ENCODE data around the gene WDR33.

Gene WDR33

GRCh38 chr2:127672341-127673224 is 138.4 kb downstream of the WDR33 start:
- peaks cover 48% of the 10 kb centered on the region for H3K27me3 ChIP-seq (ENCODE audit: insufficient read depth, low read length)
- H3K36me3 ChIP-seq (ENCODE audit: insufficient read depth, low read length), result no peaks in the 10 kb centered on the region
- H2AFZ ChIP-seq (ENCODE audit: low read depth, low read length), result no peak overlapping the region
- H3K4me1 ChIP-seq (ENCODE audit: insufficient read depth, low read length), result peaks cover 12% of the 10 kb centered on the region
- H3K9me3 ChIP-seq (ENCODE audit: low read length), result no peaks in the 10 kb centered on the region
- H3K4me3 ChIP-seq (ENCODE audit: low read length), result no peak overlapping the region

DNA sequence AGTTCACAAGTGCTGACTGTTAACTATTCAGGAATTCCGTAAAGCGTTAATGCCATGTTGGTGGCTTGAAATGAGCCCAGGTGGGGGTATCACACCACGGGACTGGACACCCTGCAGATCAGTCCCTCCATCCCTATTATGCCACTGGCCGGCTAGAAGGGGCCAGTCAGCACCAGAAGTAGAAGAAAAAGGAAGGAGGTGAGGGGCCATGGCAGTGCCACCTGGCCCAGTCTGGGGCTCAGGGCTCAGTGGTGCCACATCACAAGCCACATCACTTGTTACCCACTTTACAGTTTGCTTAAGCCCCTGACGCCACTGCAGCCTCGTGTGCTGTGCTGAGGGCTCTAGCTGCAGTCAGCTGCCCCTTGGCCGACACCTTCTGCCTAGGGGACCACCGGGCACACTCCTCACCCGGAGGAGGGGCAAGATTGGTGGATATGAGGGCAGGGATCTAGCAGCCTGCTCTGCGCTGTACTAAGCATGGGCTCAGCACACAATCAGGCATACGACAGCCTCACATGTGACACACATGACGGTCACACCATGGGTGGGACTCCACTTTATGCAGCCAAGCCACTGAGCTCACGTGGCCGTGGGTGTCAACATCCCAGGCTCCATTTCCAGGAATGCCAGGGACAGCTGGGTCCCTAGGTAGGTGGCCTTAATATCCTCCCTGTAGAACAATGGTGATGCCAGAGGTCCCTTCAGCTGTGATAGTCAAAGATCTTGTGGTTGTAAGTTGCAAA is 139.2 kb downstream of the WDR33 start:
- Histone ChIP-seq H2AFZ (ENCODE audit: low read depth, low read length) (no peak overlapping the region), H3K9me3 (ENCODE audit: low read length) (no peaks in the 10 kb centered on the region), H3K27me3 (ENCODE audit: insufficient read depth, low read length) (peaks cover 41% of the 10 kb centered on the region), H3K36me3 (ENCODE audit: insufficient read depth, low read length) (no peaks in the 10 kb centered on the region), H3K4me3 (ENCODE audit: low read length) (no peak overlapping the region), H3K4me1 (ENCODE audit: insufficient read depth, low read length) (peaks cover 12% of the 10 kb centered on the region)

DNA sequence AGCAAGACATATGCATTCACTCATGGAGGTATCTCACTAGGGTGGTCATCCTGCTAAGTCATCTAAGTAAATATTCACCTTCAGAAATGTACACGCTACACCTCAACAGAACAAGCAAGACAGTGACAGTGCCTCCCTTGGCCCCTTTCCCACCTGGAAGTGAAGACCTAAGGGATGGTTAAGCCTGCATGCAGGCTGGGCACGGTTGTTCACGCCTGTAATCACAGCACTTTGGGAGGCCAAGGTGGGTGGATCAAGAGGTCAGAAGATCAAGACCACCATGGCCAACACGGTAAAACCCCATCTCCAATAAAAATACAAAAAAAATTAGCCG is 140.0 kb downstream of the WDR33 start:
- no peaks in the 10 kb centered on the region for H3K9me3 ChIP-seq (ENCODE audit: low read length)
- H2AFZ ChIP-seq (ENCODE audit: low read depth, low read length), result no peak overlapping the region
- H3K27me3 ChIP-seq (ENCODE audit: insufficient read depth, low read length), result peaks cover 45% of the 10 kb centered on the region
- peaks cover 9% of the 10 kb centered on the region for H3K4me1 ChIP-seq (ENCODE audit: insufficient read depth, low read length)
- no peaks in the 10 kb centered on the region for H3K36me3 ChIP-seq (ENCODE audit: insufficient read depth, low read length)
- no peak overlapping the region for H3K4me3 ChIP-seq (ENCODE audit: low read length)

DNA sequence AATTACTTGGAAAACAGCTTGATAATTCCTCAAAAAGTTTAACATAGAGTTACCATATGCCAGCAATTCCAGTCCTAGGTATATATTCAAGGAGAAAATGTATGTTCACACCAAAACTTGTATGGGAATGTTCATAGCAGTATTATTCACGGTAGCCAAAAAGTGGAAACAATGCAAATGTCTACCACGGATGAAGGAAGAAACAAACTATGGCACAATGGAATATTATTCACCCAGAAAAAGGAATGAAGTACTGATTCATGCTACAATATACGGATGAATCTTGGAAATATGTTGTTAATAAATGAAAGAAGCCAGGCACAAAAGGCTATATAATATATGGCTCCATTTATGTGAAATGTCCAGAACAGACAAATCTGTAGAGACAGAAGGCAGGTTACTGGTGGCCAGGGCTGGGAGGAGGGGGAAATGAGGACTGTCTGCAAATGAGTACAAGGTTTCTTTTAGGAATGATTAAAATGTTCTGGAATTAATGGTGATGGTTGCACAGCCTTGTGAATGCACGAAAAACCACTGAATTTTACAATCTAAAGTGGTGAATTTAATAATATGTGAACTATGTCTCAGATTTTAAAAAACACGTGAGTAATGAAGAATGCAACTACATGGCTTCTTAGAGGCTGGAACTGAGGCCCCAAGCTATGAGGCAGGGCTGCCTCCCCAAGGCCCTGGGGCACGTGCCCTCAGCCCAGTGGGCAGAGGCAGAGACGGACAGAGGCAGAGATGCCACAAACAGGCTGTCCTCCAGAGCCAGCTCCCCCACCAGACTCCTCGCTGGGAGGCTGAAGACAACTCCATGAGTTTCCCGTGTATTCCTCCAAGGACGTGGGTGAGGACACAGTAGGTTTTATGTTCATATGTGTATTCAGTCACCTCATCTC is 140.7 kb downstream of the WDR33 start:
- Histone ChIP-seq H3K4me3 (ENCODE audit: low read length) (no peak overlapping the region), H3K27me3 (ENCODE audit: insufficient read depth, low read length) (peaks cover 51% of the 10 kb centered on the region), H3K36me3 (ENCODE audit: insufficient read depth, low read length) (no peaks in the 10 kb centered on the region), H3K9me3 (ENCODE audit: low read length) (no peaks in the 10 kb centered on the region), H2AFZ (ENCODE audit: low read depth, low read length) (no peak overlapping the region), H3K4me1 (ENCODE audit: insufficient read depth, low read length) (peaks cover 6% of the 10 kb centered on the region)

- Histone ChIP-seq H3K27me3 (ENCODE audit: insufficient read depth, low read length) (peaks cover 54% of the 10 kb centered on the region), H2AFZ (ENCODE audit: low read depth, low read length) (no peak overlapping the region), H3K36me3 (ENCODE audit: insufficient read depth, low read length) (no peaks in the 10 kb centered on the region), H3K4me1 (ENCODE audit: insufficient read depth, low read length) (no peaks in the 10 kb centered on the region), H3K9me3 (ENCODE audit: low read length) (peaks cover 2% of the 10 kb centered on the region), H3K4me3 (ENCODE audit: low read length) (no peak overlapping the region)
Measured at GRCh38 chr2:127669056-127669455, 141.9 kb downstream of the WDR33 start.

- Histone ChIP-seq H3K27me3 (ENCODE audit: insufficient read depth, low read length) (peaks cover 42% of the 10 kb centered on the region), H3K9me3 (ENCODE audit: low read length) (peaks cover 2% of the 10 kb centered on the region), H3K4me1 (ENCODE audit: insufficient read depth, low read length) (peaks cover 8% of the 10 kb centered on the region), H2AFZ (ENCODE audit: low read depth, low read length) (no peak overlapping the region), H3K4me3 (ENCODE audit: low read length) (no peak overlapping the region), H3K36me3 (ENCODE audit: insufficient read depth, low read length) (no peaks in the 10 kb centered on the region)
Measured at GRCh38 chr2:127665267-127665893, 145.6 kb downstream of the WDR33 start.

DNA sequence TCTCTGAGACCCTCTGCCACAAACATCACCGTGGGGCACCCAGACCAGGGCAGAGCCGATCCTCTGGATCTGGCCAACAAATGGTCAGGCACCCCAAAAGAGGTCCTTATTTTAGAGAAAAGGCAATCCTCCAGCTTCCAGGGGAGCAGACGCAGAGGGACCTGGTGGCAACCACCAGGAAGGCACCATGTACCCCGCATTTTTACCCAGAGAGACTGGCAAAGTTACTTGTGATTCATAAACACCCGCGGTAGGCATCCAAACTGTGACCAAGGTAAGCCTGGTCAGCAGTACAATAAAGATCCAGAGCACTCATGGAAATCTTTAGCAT is 146.1 kb downstream of the WDR33 start:
- Histone ChIP-seq H3K36me3 (ENCODE audit: insufficient read depth, low read length) (no peaks in the 10 kb centered on the region), H3K27me3 (ENCODE audit: insufficient read depth, low read length) (peaks cover 42% of the 10 kb centered on the region), H2AFZ (ENCODE audit: low read depth, low read length) (no peak overlapping the region), H3K4me1 (ENCODE audit: insufficient read depth, low read length) (peaks cover 8% of the 10 kb centered on the region), H3K9me3 (ENCODE audit: low read length) (peaks cover 2% of the 10 kb centered on the region), H3K4me3 (ENCODE audit: low read length) (no peak overlapping the region)

DNA sequence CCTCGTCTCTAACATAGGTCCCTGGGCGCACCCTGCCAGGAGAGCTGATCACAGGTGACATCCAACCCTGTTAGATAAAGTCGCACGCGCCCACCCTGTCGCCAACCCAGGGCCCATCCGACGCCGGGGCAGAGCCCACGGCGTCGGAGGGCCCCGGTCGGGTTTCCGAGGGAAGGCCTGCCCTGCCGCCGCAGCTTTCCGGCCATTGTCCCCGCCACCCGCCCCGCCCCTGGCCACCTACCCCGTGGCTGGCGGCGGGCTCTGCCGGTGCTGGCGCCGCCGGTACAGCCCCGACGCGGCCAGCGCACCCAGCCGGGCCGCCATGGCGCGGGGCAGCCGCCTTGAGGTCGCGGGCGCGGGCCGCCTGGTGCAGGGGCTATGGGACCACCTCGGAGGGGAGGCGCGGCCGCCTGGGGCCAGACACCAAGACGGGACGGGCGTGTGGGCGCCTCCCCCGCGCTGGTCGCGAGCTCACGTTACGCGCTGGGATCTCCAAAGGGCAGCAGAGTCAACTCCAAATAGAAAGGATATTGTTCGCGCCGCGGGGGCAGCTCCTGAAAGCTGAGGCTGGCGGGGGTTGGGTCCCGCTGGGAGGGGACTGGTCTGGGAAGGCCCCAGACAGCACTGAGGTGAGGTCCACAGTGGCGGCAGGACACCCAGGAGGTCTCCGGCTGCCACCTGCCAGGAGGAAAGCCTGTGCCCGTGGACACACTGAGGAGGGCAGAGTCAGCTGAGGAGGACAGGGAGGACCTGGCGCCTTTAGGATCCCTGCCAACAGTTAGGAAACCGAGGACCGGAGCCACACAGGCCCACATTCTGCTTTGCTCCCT is 146.7 kb downstream of the WDR33 start:
- peaks cover 2% of the 10 kb centered on the region for H3K9me3 ChIP-seq (ENCODE audit: low read length)
- H3K4me1 ChIP-seq (ENCODE audit: insufficient read depth, low read length), result peaks cover 8% of the 10 kb centered on the region
- no peak overlapping the region for H2AFZ ChIP-seq (ENCODE audit: low read depth, low read length)
- H3K36me3 ChIP-seq (ENCODE audit: insufficient read depth, low read length), result no peaks in the 10 kb centered on the region
- peaks cover 42% of the 10 kb centered on the region for H3K27me3 ChIP-seq (ENCODE audit: insufficient read depth, low read length)
- no peak overlapping the region for H3K4me3 ChIP-seq (ENCODE audit: low read length)

- Histone ChIP-seq H3K4me1 (ENCODE audit: insufficient read depth, low read length) (peaks cover 8% of the 10 kb centered on the region), H3K27me3 (ENCODE audit: insufficient read depth, low read length) (peaks cover 42% of the 10 kb centered on the region), H2AFZ (ENCODE audit: low read depth, low read length) (no peak overlapping the region), H3K4me3 (ENCODE audit: low read length) (no peak overlapping the region), H3K9me3 (ENCODE audit: low read length) (peaks cover 2% of the 10 kb centered on the region), H3K36me3 (ENCODE audit: insufficient read depth, low read length) (no peaks in the 10 kb centered on the region)
Measured at GRCh38 chr2:127663566-127664064, 147.4 kb downstream of the WDR33 start.

GRCh38 chr2:127662937-127663565 is 147.9 kb downstream of the WDR33 start:
- Histone ChIP-seq H3K9me3 (ENCODE audit: low read length) (peaks cover 2% of the 10 kb centered on the region), H3K4me3 (ENCODE audit: low read length) (no peak overlapping the region), H3K4me1 (ENCODE audit: insufficient read depth, low read length) (peaks cover 8% of the 10 kb centered on the region), H2AFZ (ENCODE audit: low read depth, low read length) (no peak overlapping the region), H3K36me3 (ENCODE audit: insufficient read depth, low read length) (no peaks in the 10 kb centered on the region), H3K27me3 (ENCODE audit: insufficient read depth, low read length) (peaks cover 42% of the 10 kb centered on the region)

- no peak overlapping the region for H2AFZ ChIP-seq (ENCODE audit: low read depth, low read length)
- H3K4me3 ChIP-seq (ENCODE audit: low read length), result no peak overlapping the region
- H3K36me3 ChIP-seq (ENCODE audit: insufficient read depth, low read length), result no peaks in the 10 kb centered on the region
- H3K27me3 ChIP-seq (ENCODE audit: insufficient read depth, low read length), result peaks cover 42% of the 10 kb centered on the region
- peaks cover 2% of the 10 kb centered on the region for H3K9me3 ChIP-seq (ENCODE audit: low read length)
- peaks cover 8% of the 10 kb centered on the region for H3K4me1 ChIP-seq (ENCODE audit: insufficient read depth, low read length)
Measured at GRCh38 chr2:127661949-127662510, 148.9 kb downstream of the WDR33 start.

All from neuron (in vitro differentiated cells).